ENCODE measurements around the gene METTL22.

DNA sequence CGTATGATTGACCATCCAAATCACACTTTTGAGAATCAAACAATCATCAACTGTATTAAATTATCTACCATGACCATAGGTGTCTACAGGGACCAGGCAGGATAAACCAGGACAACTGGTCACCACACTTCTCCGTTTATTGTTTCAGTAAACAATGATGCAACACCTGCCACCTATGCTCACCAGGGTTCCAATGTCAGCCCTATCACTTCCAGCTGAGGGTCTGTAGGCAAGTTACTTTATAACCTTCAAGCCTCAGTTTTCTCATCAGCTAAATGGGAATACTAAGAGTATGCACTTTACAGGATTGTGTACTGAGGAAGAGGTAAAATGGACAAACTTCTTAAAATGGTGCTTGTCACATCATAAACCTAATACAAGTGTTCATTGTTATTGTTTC lies 46.1 kb upstream of the METTL22 start:
- TF ChIP-seq STAT3 (IDR thresholded peaks at IDR 0.05; ENCODE audit: low read depth, low read length), result no peak
- no peak for TF ChIP-seq RCOR1 (conservative IDR thresholded peaks at IDR 0.05; ENCODE audit: low read depth, low read length)
- no peak for TF ChIP-seq EZH2 (IDR thresholded peaks at IDR 0.05; ENCODE audit: borderline replicate concordance, control insufficient read depth, low read depth, low read length)
- TF ChIP-seq, protein P1, sequence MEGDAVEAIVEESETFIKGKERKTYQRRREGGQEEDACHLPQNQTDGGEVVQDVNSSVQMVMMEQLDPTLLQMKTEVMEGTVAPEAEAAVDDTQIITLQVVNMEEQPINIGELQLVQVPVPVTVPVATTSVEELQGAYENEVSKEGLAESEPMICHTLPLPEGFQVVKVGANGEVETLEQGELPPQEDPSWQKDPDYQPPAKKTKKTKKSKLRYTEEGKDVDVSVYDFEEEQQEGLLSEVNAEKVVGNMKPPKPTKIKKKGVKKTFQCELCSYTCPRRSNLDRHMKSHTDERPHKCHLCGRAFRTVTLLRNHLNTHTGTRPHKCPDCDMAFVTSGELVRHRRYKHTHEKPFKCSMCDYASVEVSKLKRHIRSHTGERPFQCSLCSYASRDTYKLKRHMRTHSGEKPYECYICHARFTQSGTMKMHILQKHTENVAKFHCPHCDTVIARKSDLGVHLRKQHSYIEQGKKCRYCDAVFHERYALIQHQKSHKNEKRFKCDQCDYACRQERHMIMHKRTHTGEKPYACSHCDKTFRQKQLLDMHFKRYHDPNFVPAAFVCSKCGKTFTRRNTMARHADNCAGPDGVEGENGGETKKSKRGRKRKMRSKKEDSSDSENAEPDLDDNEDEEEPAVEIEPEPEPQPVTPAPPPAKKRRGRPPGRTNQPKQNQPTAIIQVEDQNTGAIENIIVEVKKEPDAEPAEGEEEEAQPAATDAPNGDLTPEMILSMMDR (IDR thresholded peaks at IDR 0.05 in 2 of 3, conservative IDR thresholded peaks at IDR 0.05 in 1 of 3; ENCODE audit: control insufficient read depth in 2 of 3, extremely low read depth in 1 of 3, insufficient read depth in 1 of 3, low read depth in 3 of 3, low read length in 3 of 3), result no peak
- no peak for TF ChIP-seq TCF3 (IDR thresholded peaks at IDR 0.05; ENCODE audit: borderline replicate concordance, insufficient read depth, low read depth, low read length)
- TF ChIP-seq ZBTB33 (IDR thresholded peaks at IDR 0.05), result no peak
- TF ChIP-seq SMC3 (IDR thresholded peaks at IDR 0.05; ENCODE audit: borderline replicate concordance, low read length), result no peak
- TF ChIP-seq ATF2 (IDR thresholded peaks at IDR 0.05; ENCODE audit: low read length), result no peak
- no peak for TF ChIP-seq CHD4 (IDR thresholded peaks at IDR 0.05)

All from GM12878 (cell line).